IPS-18a (cell line): Measurements from ENCODE around the gene WDPCP.
"Not testable (repeated sequence)": the region's sequence is repeated elsewhere in the genome, so short reads cannot be mapped to it uniquely, and the experiment has no call there.

ENCODE experiments used
- H3K27ac ChIP-seq: one replicate; pipeline ENCODE4 v1.5.1; 2013; ENCODE audit warnings: low read length
- H3K27me3 ChIP-seq: one replicate; pipeline ENCODE4 v1.6.1; 2013; ENCODE audit warnings: mild to moderate bottlenecking, low read length; ENCODE audit not compliant: control insufficient read depth, insufficient read depth
- H3K36me3 ChIP-seq: one replicate; pipeline ENCODE4 v1.6.1; 2013; ENCODE audit warnings: low read depth, low read length; ENCODE audit not compliant: control insufficient read depth
- H3K4me1 ChIP-seq: one replicate; pipeline ENCODE4 v1.6.1; 2013; ENCODE audit warnings: low read depth, low read length; ENCODE audit not compliant: control insufficient read depth
- H3K4me3 ChIP-seq: one replicate; pipeline ENCODE4 v1.5.1; 2013; ENCODE audit warnings: low read length
- H3K9ac ChIP-seq: one replicate; pipeline ENCODE4 v1.6.1; 2013; ENCODE audit warnings: mild to moderate bottlenecking, low read length, moderate library complexity
- H3K9me3 ChIP-seq: one replicate; pipeline ENCODE4 v1.6.1; 2013; ENCODE audit warnings: low read depth, low read length; ENCODE audit not compliant: control insufficient read depth

The WDPCP gene

GRCh38 chr2:63435070-63435469, 153.2 kb downstream of the WDPCP start:
- no peak overlapping the region for H3K27ac ChIP-seq
- H3K9me3 ChIP-seq = no peaks in the 10 kb centered on the region
- H3K4me3 ChIP-seq = no peak overlapping the region
- no peak overlapping the region for H3K9ac ChIP-seq
- peaks cover 3% of the 10 kb centered on the region for H3K4me1 ChIP-seq
- H3K27me3 ChIP-seq = no peaks in the 10 kb centered on the region
- no peaks in the 10 kb centered on the region for H3K36me3 ChIP-seq

- H3K27ac ChIP-seq = no peak overlapping the region
- no peaks in the 10 kb centered on the region for H3K27me3 ChIP-seq
- H3K4me3 ChIP-seq = no peak overlapping the region
- H3K9ac ChIP-seq = no peak overlapping the region
- H3K36me3 ChIP-seq = no peaks in the 10 kb centered on the region
- H3K4me1 ChIP-seq = no peaks in the 10 kb centered on the region
- no peaks in the 10 kb centered on the region for H3K9me3 ChIP-seq
Measured at GRCh38 chr2:63434024-63435001, 154.0 kb downstream of the WDPCP start.

GRCh38 chr2:63432373-63432772, 155.9 kb downstream of the WDPCP start:
- no peaks in the 10 kb centered on the region for H3K9me3 ChIP-seq
- H3K27ac ChIP-seq = no peak overlapping the region
- no peak overlapping the region for H3K9ac ChIP-seq
- H3K27me3 ChIP-seq = no peaks in the 10 kb centered on the region
- H3K4me1 ChIP-seq = no peaks in the 10 kb centered on the region
- H3K36me3 ChIP-seq = no peaks in the 10 kb centered on the region
- no peak overlapping the region for H3K4me3 ChIP-seq

- H3K9ac ChIP-seq = no peak overlapping the region
- H3K4me3 ChIP-seq = no peak overlapping the region
- H3K4me1 ChIP-seq = no peaks in the 10 kb centered on the region
- H3K36me3 ChIP-seq = no peaks in the 10 kb centered on the region
- H3K27me3 ChIP-seq = no peaks in the 10 kb centered on the region
- H3K27ac ChIP-seq = no peak overlapping the region
- H3K9me3 ChIP-seq = peaks cover 3% of the 10 kb centered on the region
Measured at GRCh38 chr2:63425606-63426005, 162.7 kb downstream of the WDPCP start.

GRCh38 chr2:63425079-63425416, 163.2 kb downstream of the WDPCP start:
- Histone ChIP-seq H3K27ac (no peak overlapping the region), H3K4me3 (no peak overlapping the region), H3K9me3 (peaks cover 3% of the 10 kb centered on the region), H3K9ac (no peak overlapping the region), H3K4me1 (no peaks in the 10 kb centered on the region), H3K36me3 (no peaks in the 10 kb centered on the region), H3K27me3 (no peaks in the 10 kb centered on the region)

- H3K4me1 ChIP-seq = no peaks in the 10 kb centered on the region
- peaks cover 3% of the 10 kb centered on the region for H3K9me3 ChIP-seq
- H3K27ac ChIP-seq = no peak overlapping the region
- H3K36me3 ChIP-seq = no peaks in the 10 kb centered on the region
- no peak overlapping the region for H3K9ac ChIP-seq
- no peak overlapping the region for H3K4me3 ChIP-seq
- no peaks in the 10 kb centered on the region for H3K27me3 ChIP-seq
Measured at GRCh38 chr2:63424329-63425078, 163.8 kb downstream of the WDPCP start.

GRCh38 chr2:63422556-63422955, 165.7 kb downstream of the WDPCP start:
- H3K36me3 ChIP-seq = no peaks in the 10 kb centered on the region
- no peak overlapping the region for H3K9ac ChIP-seq
- no peak overlapping the region for H3K27ac ChIP-seq
- H3K4me3 ChIP-seq = no peak overlapping the region
- no peaks in the 10 kb centered on the region for H3K27me3 ChIP-seq
- peaks cover 3% of the 10 kb centered on the region for H3K9me3 ChIP-seq
- no peaks in the 10 kb centered on the region for H3K4me1 ChIP-seq

GRCh38 chr2:63408530-63408929, 179.7 kb downstream of the WDPCP start:
- H3K9me3 ChIP-seq = no peaks in the 10 kb centered on the region
- no peak overlapping the region for H3K4me3 ChIP-seq
- H3K9ac ChIP-seq = no peak overlapping the region
- H3K36me3 ChIP-seq = no peaks in the 10 kb centered on the region
- no peaks in the 10 kb centered on the region for H3K4me1 ChIP-seq
- H3K27ac ChIP-seq = no peak overlapping the region
- H3K27me3 ChIP-seq = no peaks in the 10 kb centered on the region

GRCh38 chr2:63406641-63407040, 181.6 kb downstream of the WDPCP start:
- Histone ChIP-seq H3K36me3 (no peaks in the 10 kb centered on the region), H3K27me3 (no peaks in the 10 kb centered on the region), H3K9ac (no peak overlapping the region), H3K4me3 (no peak overlapping the region), H3K9me3 (no peaks in the 10 kb centered on the region), H3K27ac (no peak overlapping the region), H3K4me1 (no peaks in the 10 kb centered on the region)

- Histone ChIP-seq H3K4me3 (no peak overlapping the region), H3K36me3 (no peaks in the 10 kb centered on the region), H3K9me3 (no peaks in the 10 kb centered on the region), H3K4me1 (no peaks in the 10 kb centered on the region), H3K9ac (no peak overlapping the region), H3K27me3 (no peaks in the 10 kb centered on the region), H3K27ac (no peak overlapping the region)
Measured at GRCh38 chr2:63403820-63404219, 184.5 kb downstream of the WDPCP start.

GRCh38 chr2:63402889-63403288, 185.4 kb downstream of the WDPCP start:
- not testable (repeated sequence) for H3K27me3 ChIP-seq, H3K9ac ChIP-seq, H3K27ac ChIP-seq, H3K36me3 ChIP-seq, H3K9me3 ChIP-seq, H3K4me3 ChIP-seq, H3K4me1 ChIP-seq
